Testis (tissue), 3 donors: ENCODE data around the gene SDE2. TPM values are rescaled to one million over a fixed set of nuclear protein-coding genes. Genes with fewer than 3 reads are reported as not detected.
"Not testable (repeated sequence)": the region's sequence is repeated elsewhere in the genome, so short reads cannot be mapped to it uniquely, and the experiment has no call there.

ENCODE experiments used
- DNase-seq: peaks from one replicate; pipeline ENCODE4 v3.0.0-alpha.2; 2019
- H3K27ac ChIP-seq, 2 donors: fragments of 200-600 bp; sonication (generic); one replicate each; pipeline ENCODE4 v1.5.1; 2019
- H3K27me3 ChIP-seq: fragments of 200-600 bp; sonication (generic); one replicate; pipeline ENCODE4 v1.5.1; 2019
- H3K36me3 ChIP-seq: fragments of 200-600 bp; sonication (generic); one replicate; pipeline ENCODE4 v1.5.1; 2017; ENCODE audit warnings: low read depth; ENCODE audit errors: missing control alignments
- H3K4me1 ChIP-seq: fragments of 200-600 bp; sonication (generic); one replicate; pipeline ENCODE4 v1.5.1; 2019
- H3K4me3 ChIP-seq, 2 donors: fragments of 200-600 bp; sonication (generic); one replicate each; pipeline ENCODE4 v1.5.1; 2017 to 2019
- H3K9me3 ChIP-seq: fragments of 200-600 bp; sonication (generic); one replicate; pipeline ENCODE4 v1.5.1; 2017
- CTCF ChIP-seq, 3 experiments: fragments of 450-650 bp in 2 of 3; fragments of 200-600 bp in 1 of 3; sonication (generic) in 1 of 3; IDR thresholded peaks; one replicate each; pipeline ENCODE4 v1.5.1; 2016 to 2019; ENCODE audit warnings: antibody characterized with exemption in 3 of 3, mild to moderate bottlenecking in 2 of 3, moderate library complexity in 1 of 3
- POLR2A ChIP-seq: fragments of 450-650 bp; IDR thresholded peaks from one replicate; pipeline ENCODE4 v1.6.1; 2017; ENCODE audit warnings: antibody characterized with exemption, mild to moderate bottlenecking, moderate library complexity
- WGBS, 2 donors: methylation state at CpG; one replicate each; pipeline ENCODE4 v1.1.5; 2018; 5-methylcytosine and 5-hydroxymethylcytosine counted together
- intact Hi-C: fragments of 100-400 bp; cut with DNase I; formaldehyde crosslinking; loops from one replicate; pipeline ENCODE4 v1.15.1; 2023; ENCODE audit warnings: low total_unique reads
- polyA plus RNA-seq: library from polyadenylated mRNA; stranded (reverse); fragments of 350-450 nt; fragmentation: Illumina TruSeq; extraction: RNeasy Lipid Tissue Mini Kit (QIAGEN cat#74804); gene quantifications from one replicate; pipeline ENCODE4 v1.2.3, GENCODE V29; 2014; ENCODE audit warnings: low read depth, low replicate concordance; ENCODE audit not compliant: insufficient read depth
- small RNA-seq, 2 donors: library from RNA; depleted of rRNA; stranded (forward); fragments of <200 nt; gene quantifications; one replicate each; pipeline ENCODE3, GENCODE V24; 2016
- total RNA-seq, 2 donors: library from RNA; depleted of rRNA; stranded (reverse); fragments of >200 nt; gene quantifications; one replicate each; pipeline ENCODE4 v1.2.3, GENCODE V29; 2016

The SDE2 gene
- total and polyA plus RNA-seq, 3 donors from 2014 or later: 17.9 to 23.9 (median 22.4) TPM

GRCh38 chr1:225937048-225937968, 61.8 kb downstream of the SDE2 start:
- intact Hi-C loops: no loop called here
- DNase-seq: no peak
- WGBS, 2 donors: 80 to 93% methylated on average over 9 to 21 of the region's 21 CpGs
- H3K9me3 ChIP-seq: no peaks in the 10 kb centered on the region
- H3K36me3 ChIP-seq: no peaks in the 10 kb centered on the region
- H3K4me3 ChIP-seq: no peak overlapping the region
- peaks cover 17% of the 10 kb centered on the region for H3K4me1 ChIP-seq
- no peak overlapping the region for H3K27ac ChIP-seq
- TF ChIP-seq POLR2A: no peak
- no peak for TF ChIP-seq CTCF (IDR thresholded peaks at IDR 0.05)
- H3K27me3 ChIP-seq: no peaks in the 10 kb centered on the region

GRCh38 chr1:225936523-225936922, 62.6 kb downstream of the SDE2 start:
- intact Hi-C loops: no loop called here
- no peak overlapping the region for H3K4me3 ChIP-seq
- no peaks in the 10 kb centered on the region for H3K36me3 ChIP-seq
- no peaks in the 10 kb centered on the region for H3K9me3 ChIP-seq
- no peak for DNase-seq
- no peaks in the 10 kb centered on the region for H3K27me3 ChIP-seq
- WGBS, 2 donors: 73 to 74% methylated on average over 3 of the region's 3 CpGs
- TF ChIP-seq POLR2A (no peak), CTCF (IDR thresholded peaks at IDR 0.05) (no peak)
- H3K4me1 ChIP-seq: peaks cover 11% of the 10 kb centered on the region
- H3K27ac ChIP-seq: no peak overlapping the region

GRCh38 chr1:225936086-225936485, 63.1 kb downstream of the SDE2 start:
- H3K9me3 ChIP-seq, H3K27ac ChIP-seq, H3K27me3 ChIP-seq, H3K4me1 ChIP-seq, DNase-seq, H3K4me3 ChIP-seq, H3K36me3 ChIP-seq, intact Hi-C loops: not testable (repeated sequence)
- WGBS, 2 donors: 88 to 90% methylated on average over 8 of the region's 8 CpGs

- Histone ChIP-seq H3K27me3 (no peaks in the 10 kb centered on the region), H3K9me3 (no peaks in the 10 kb centered on the region), H3K4me1 (no peaks in the 10 kb centered on the region), H3K36me3 (no peaks in the 10 kb centered on the region), H3K27ac (no peak overlapping the region), H3K4me3 (no peak overlapping the region)
- DNase-seq: no peak
- 85 to 94% methylated on average over 5 of the region's 5 CpGs for WGBS, 2 donors
- intact Hi-C loops: no loop called here
- TF ChIP-seq CTCF (IDR thresholded peaks at IDR 0.05) (no peak), POLR2A (no peak)
These were observed 64.4 kb downstream of the SDE2 start for GRCh38 chr1:225934711-225935110.

GRCh38 chr1:225933072-225933471, 66.1 kb downstream of the SDE2 start:
- Histone ChIP-seq H3K4me1 (peaks cover 7% of the 10 kb centered on the region), H3K9me3 (no peaks in the 10 kb centered on the region), H3K36me3 (no peaks in the 10 kb centered on the region), H3K27ac (no peak overlapping the region), H3K4me3 (no peak overlapping the region), H3K27me3 (no peaks in the 10 kb centered on the region)
- no peak for DNase-seq
- no peak for TF ChIP-seq CTCF (IDR thresholded peaks at IDR 0.05)
- intact Hi-C loops: no loop called here
- WGBS, 2 donors: 83 to 84% methylated on average over 2 of the region's 2 CpGs

Small RNA genes lying within 50 kb of the gene (small RNA-seq; reads per million reads assigned to genes)
- 0 reads per million in 2 donors for gene AL117348.1
- 0 reads per million in 2 donors for gene NDUFA3P3

Other genes with a start within 250 kb of the SDE2 start
- gene SRP9, start 221.5 kb downstream of the SDE2 start, total RNA-seq: 100 to 1,000 TPM; 134 to 159 TPM
- 249 TPM for gene SRP9, start 221.5 kb downstream of the SDE2 start, polyA plus RNA-seq
- gene EPHX1, start 189.2 kb downstream of the SDE2 start, total RNA-seq: 100 to 1,000 TPM; 145 to 173 TPM
- 161 TPM for gene EPHX1, start 189.2 kb downstream of the SDE2 start, polyA plus RNA-seq
- 10 to 100 TPM; 46.9 to 51.7 TPM for gene TMEM63A, start 117.0 kb downstream of the SDE2 start, total RNA-seq
- 13.6 TPM for gene TMEM63A, start 117.0 kb downstream of the SDE2 start, polyA plus RNA-seq
- under 1 TPM; 0.63 to 0.87 TPM for gene LEFTY1, start 110.2 kb downstream of the SDE2 start, total RNA-seq
- gene LEFTY1, start 110.2 kb downstream of the SDE2 start, polyA plus RNA-seq: 0.90 TPM
- 10 to 100 TPM; 60.7 to 64.2 TPM for gene PYCR2, start 75.1 kb downstream of the SDE2 start, total RNA-seq
- gene PYCR2, start 75.1 kb downstream of the SDE2 start, polyA plus RNA-seq: 85.3 TPM
- 1 to 10 TPM; 4.2 to 4.7 TPM for gene LEFTY2, start 58.1 kb downstream of the SDE2 start, total RNA-seq
- 10.0 TPM for gene LEFTY2, start 58.1 kb downstream of the SDE2 start, polyA plus RNA-seq
- 100 to 1,000 TPM; 272 to 367 TPM for gene H3-3A, start 63.4 kb upstream of the SDE2 start, total RNA-seq
- gene H3-3A, start 63.4 kb upstream of the SDE2 start, polyA plus RNA-seq: 439 TPM
- gene ACBD3, start 187.4 kb upstream of the SDE2 start, total RNA-seq: 10 to 100 TPM; 50.6 to 57.9 TPM
- gene ACBD3, start 187.4 kb upstream of the SDE2 start, polyA plus RNA-seq: 32.9 TPM
- gene MIXL1, start 224.3 kb upstream of the SDE2 start, total RNA-seq: under 1 TPM; 0.39 to 0.68 TPM
- 0.66 TPM for gene MIXL1, start 224.3 kb upstream of the SDE2 start, polyA plus RNA-seq